Colonic mucosa (tissue), 4 donors: Measurements from ENCODE around the gene CLDN1. TPM values are rescaled to one million over a fixed set of nuclear protein-coding genes. Genes with fewer than 3 reads are reported as not detected.
A peak's percentile ranks its signal among the peaks of the same experiment; 100 is the strongest.
"Not testable (repeated sequence)": the region's sequence is repeated elsewhere in the genome, so short reads cannot be mapped to it uniquely, and the experiment has no call there.

ENCODE experiments used
- DNase-seq: peaks from one replicate; pipeline ENCODE4 v3.0.0-alpha.2; 2020
- H3K27ac ChIP-seq: fragments of 200-600 bp; one replicate; pipeline ENCODE4 v1.8.0; 2021
- H3K27me3 ChIP-seq: fragments of 200-600 bp; one replicate; pipeline ENCODE4 v1.8.0; 2021
- H3K36me3 ChIP-seq: fragments of 200-600 bp; one replicate; pipeline ENCODE4 v1.8.0; 2021
- H3K4me1 ChIP-seq: fragments of 200-600 bp; one replicate; pipeline ENCODE4 v1.8.0; 2021; ENCODE audit warnings: mild to moderate bottlenecking
- H3K4me3 ChIP-seq: fragments of 200-600 bp; one replicate; pipeline ENCODE4 v1.8.0; 2021
- H3K9ac ChIP-seq, 2 donors: one replicate each; pipeline ENCODE4 v1.7.0; 2013; ENCODE audit warnings: control low read depth in 2 of 2, low read depth in 2 of 2, low read length in 2 of 2
- H3K9me3 ChIP-seq: fragments of 200-600 bp; one replicate; pipeline ENCODE4 v1.8.0; 2021
- intact Hi-C: fragments of 100-400 bp; cut with DNase I; formaldehyde crosslinking; loops from one replicate; pipeline ENCODE4 v1.14.1; 2022
- total RNA-seq, 2 donors: library from RNA; stranded (reverse); fragmentation: NEBNext Ultra II Directional in 1 of 2; extraction: Animal tissue kit (Norgen Biotek cat#: 25700) in 1 of 2; gene quantifications; one replicate each; pipeline ENCODE4 v1.2.1, GENCODE V29; 2021
- TF ChIP-seq, protein P1 (sequence below): fragments of 200-600 bp; IDR thresholded peaks from one replicate; pipeline ENCODE4 v1.8.0; 2022; ENCODE audit warnings: antibody characterized with exemption, mild to moderate bottlenecking
- donor health status: healthy.
- donor health status: DM: no; HTN: no; CAD: no.
- donor health status: DM: no; HTN: no; CAD: no.

Gene CLDN1
- total RNA-seq, 2 donors from 2014 or later, result 2.2 to 2.4 TPM

DNA sequence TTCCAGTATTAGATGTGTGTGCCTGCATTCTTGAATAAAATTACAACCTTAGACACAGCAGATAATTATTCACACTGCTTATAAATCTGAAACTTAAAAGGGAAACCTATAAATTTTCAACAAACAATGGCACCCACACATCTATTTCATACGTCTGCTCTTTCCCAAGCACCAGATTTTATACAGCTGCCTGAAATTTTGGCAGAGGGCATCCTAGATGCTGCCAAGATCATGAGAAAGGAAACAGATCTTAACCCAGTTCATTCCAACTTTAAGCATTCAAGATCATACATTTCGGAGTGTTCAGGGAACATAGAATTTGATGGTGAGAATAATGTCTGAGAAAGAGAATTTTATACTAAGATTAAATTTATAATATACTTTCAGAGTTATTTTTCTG lies 53.1 kb downstream of the CLDN1 start:
- intact Hi-C loops, result no loop called here
- Histone ChIP-seq H3K4me1 (no peaks in the 10 kb centered on the region), H3K27me3 (no peaks in the 10 kb centered on the region), H3K9ac (no peak overlapping the region), H3K27ac (no peak overlapping the region), H3K4me3 (no peak overlapping the region), H3K36me3 (no peaks in the 10 kb centered on the region), H3K9me3 (no peaks in the 10 kb centered on the region)
- DNase-seq, result no peak
- TF ChIP-seq, protein P1, sequence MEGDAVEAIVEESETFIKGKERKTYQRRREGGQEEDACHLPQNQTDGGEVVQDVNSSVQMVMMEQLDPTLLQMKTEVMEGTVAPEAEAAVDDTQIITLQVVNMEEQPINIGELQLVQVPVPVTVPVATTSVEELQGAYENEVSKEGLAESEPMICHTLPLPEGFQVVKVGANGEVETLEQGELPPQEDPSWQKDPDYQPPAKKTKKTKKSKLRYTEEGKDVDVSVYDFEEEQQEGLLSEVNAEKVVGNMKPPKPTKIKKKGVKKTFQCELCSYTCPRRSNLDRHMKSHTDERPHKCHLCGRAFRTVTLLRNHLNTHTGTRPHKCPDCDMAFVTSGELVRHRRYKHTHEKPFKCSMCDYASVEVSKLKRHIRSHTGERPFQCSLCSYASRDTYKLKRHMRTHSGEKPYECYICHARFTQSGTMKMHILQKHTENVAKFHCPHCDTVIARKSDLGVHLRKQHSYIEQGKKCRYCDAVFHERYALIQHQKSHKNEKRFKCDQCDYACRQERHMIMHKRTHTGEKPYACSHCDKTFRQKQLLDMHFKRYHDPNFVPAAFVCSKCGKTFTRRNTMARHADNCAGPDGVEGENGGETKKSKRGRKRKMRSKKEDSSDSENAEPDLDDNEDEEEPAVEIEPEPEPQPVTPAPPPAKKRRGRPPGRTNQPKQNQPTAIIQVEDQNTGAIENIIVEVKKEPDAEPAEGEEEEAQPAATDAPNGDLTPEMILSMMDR, result no peak

DNA sequence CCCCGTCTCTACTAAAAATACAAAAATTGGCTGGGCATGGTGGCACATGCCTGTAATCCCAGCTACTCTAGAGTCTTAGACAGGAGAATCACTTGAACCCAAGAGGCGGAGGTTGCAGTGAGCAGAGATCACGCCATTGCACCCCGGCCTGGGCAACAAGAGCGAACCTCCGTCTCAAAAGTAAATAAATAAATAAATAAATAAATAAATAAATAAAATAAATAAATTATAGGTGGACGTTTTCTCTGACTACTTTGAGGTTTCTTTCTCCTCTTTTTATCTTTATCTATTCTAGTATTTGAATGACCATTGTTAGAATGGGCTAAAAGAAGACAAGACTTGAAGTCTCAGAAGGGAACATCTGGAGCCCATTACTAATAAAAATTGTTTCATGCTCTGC lies 54.8 kb downstream of the CLDN1 start:
- H3K27me3 ChIP-seq, H3K27ac ChIP-seq, H3K4me1 ChIP-seq, H3K4me3 ChIP-seq, H3K9ac ChIP-seq, DNase-seq, H3K9me3 ChIP-seq, intact Hi-C loops, H3K36me3 ChIP-seq: not testable (repeated sequence)

DNA sequence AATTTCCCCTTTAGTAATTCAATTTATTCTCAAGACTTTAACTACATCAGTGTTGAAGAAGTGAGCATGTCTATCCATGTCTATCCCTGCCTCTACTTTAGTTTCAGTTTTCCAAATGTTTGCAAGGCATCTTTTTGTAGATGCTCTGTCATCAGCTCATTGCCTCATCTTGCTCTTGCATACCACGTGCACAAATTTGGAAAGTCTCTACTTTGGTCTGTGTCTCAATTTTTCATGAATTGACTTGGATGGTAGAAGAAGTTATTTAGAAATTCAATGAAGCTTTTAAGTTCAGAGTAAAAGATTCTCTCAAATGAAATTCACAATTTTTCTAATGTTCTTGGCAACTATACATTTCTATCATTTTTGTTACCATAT lies 55.3 kb downstream of the CLDN1 start:
- Histone ChIP-seq H3K36me3 (no peaks in the 10 kb centered on the region), H3K27me3 (no peaks in the 10 kb centered on the region), H3K9me3 (no peaks in the 10 kb centered on the region), H3K4me3 (no peak overlapping the region), H3K4me1 (no peaks in the 10 kb centered on the region), H3K9ac (no peak overlapping the region), H3K27ac (no peak overlapping the region)
- TF ChIP-seq, protein P1, result no peak
- no peak for DNase-seq
- intact Hi-C loops, result no loop called here

DNA sequence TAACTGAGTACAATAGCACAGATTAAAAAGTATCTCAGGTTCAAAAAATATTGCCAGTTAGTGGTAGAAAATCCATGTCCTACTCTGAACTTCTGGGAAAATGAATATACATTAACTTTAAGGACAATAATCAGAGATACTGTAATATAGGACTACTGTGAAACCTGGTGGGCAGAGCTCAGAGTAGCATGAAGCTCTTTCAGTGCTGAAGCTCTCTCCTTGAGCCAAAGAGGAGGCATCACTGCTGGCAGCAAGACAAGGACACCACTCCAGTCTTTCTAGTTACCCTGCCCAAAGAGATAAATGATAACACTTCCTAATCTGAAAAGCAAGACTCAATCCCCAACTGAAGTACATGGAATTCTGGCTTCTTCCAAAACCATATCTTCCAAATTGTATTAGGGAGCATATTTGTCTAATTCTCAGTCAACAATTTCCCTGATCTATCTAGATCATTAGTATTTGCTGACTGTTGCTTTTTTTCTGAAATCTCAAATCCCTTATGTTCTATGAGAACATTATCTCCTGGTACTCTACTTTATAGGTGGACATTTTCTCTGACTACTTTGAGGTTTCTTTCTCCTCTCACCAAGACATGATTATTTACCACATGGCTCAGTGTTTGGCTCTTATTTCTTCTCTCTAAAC lies 55.9 kb downstream of the CLDN1 start:
- TF ChIP-seq, protein P1, result no peak
- no peak overlapping the region for H3K27ac ChIP-seq

DNA sequence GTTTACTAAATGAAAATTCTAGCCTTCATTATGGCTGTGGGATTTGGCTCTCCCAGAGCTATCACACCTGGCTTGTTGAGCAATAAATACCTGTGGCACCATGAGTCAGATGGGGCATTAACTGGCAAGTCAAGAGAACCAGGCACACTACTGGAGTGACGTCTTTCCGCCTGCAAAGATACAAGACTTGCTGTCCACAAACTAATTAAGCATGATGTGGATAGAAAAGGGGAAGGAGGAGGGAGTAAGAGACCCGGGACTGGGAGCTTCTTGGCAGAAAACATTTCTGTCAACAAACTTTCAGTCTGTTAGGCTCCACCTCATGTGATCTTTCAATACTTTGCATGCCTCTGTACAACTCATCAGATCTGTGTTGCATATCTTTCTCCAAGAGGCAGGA lies 56.5 kb downstream of the CLDN1 start:
- H3K9ac ChIP-seq, result no peak overlapping the region
- H3K27me3 ChIP-seq, result no peaks in the 10 kb centered on the region
- H3K27ac ChIP-seq, result no peak overlapping the region
- no peaks in the 10 kb centered on the region for H3K4me1 ChIP-seq
- TF ChIP-seq, protein P1, result no peak
- H3K9me3 ChIP-seq, result no peaks in the 10 kb centered on the region
- intact Hi-C loops, result no loop called here
- H3K36me3 ChIP-seq, result no peaks in the 10 kb centered on the region
- H3K4me3 ChIP-seq, result no peak overlapping the region
- peak; percentile 55 for DNase-seq

More for the DNA sequence above, 55.9 kb downstream of the CLDN1 start:
- no peaks in the 10 kb centered on the region for H3K36me3 ChIP-seq
- H3K9ac ChIP-seq, result no peak overlapping the region
- H3K4me3 ChIP-seq, result no peak overlapping the region
- H3K9me3 ChIP-seq, result no peaks in the 10 kb centered on the region
- H3K4me1 ChIP-seq, result no peaks in the 10 kb centered on the region
- intact Hi-C loops, result no loop called here
- H3K27me3 ChIP-seq, result no peaks in the 10 kb centered on the region
- DNase-seq, result no peak

DNA sequence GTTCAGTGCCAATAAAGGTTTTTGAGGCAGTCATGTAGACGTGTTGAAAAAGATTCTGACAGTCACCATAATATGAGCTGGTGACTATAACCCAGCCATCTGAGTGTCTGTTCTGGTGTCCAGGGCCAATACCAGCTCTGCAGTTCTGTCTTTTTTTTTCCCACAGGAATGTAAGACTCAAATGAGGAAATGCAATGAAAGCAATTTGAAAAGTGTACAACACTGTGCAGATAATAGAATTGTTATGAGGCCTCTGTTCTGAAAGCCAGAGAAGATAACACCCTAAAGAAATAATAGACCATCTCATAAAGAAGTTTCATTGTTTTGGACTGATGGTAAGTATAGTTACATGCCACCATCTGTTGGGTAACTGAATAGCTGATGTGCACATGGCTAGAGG lies 57.1 kb downstream of the CLDN1 start:
- Histone ChIP-seq H3K27me3 (no peaks in the 10 kb centered on the region), H3K4me3 (no peak overlapping the region), H3K36me3 (no peaks in the 10 kb centered on the region), H3K9me3 (no peaks in the 10 kb centered on the region), H3K4me1 (no peaks in the 10 kb centered on the region), H3K27ac (peak overlapping the region; percentile 12), H3K9ac (no peak overlapping the region)
- no peak for DNase-seq
- TF ChIP-seq, protein P1, result no peak
- intact Hi-C loops, result no loop called here
